T-cell (primary cell): ENCODE data around the gene UBE3D. TPM values are rescaled to one million over a fixed set of nuclear protein-coding genes. Genes with fewer than 3 reads are reported as not detected.

Experiments
- ATAC-seq, 4 experiments: fragments of 200-7000 bp in 3 of 4; fragments of 150-1000 bp in 1 of 4; cut with Tn5 transposase; replicated peaks in 1 of 4; 1 replicate in 3 of 4; 2 replicates in 1 of 4; pipeline ENCODE4 v1.10.0; 2021; ENCODE audit warnings: moderate library complexity in 3 of 4, mild to moderate bottlenecking in 2 of 4, moderate number of reproducible peaks in 1 of 4
- CTCF ChIA-PET, 2 donors: fragments of 300-600 bp; sonication (Branson Sonifier 250); formaldehyde crosslinking; loops; one replicate each; lab custom pipeline; 2022; ENCODE audit warnings: antibody characterized with exemption in 2 of 2; lab: Charles Lee
- POLR2A ChIA-PET, 2 donors: fragments of 300-600 bp; sonication (Branson Sonifier 250); formaldehyde crosslinking; loops; one replicate each; lab custom pipeline; 2022; ENCODE audit warnings: antibody characterized with exemption in 2 of 2; lab: Charles Lee
- DNase-seq, 35 experiments: peaks; one replicate each; pipeline versions ENCODE4 v3.0.0 to v3.0.0-alpha.2; 2013 to 2023
- H3K27ac ChIP-seq: one replicate; pipeline ENCODE4 v1.5.1; 2013; ENCODE audit warnings: low read length
- H3K27me3 ChIP-seq, 2 experiments: replicated peaks in 1 of 2; 1 replicate in 1 of 2; 2 replicates in 1 of 2; pipeline versions ENCODE4 v1.6.1 to v1.7.0; 2013; ENCODE audit warnings: low read length in 1 of 2, mixed read lengths in 1 of 2; ENCODE audit not compliant: control insufficient read depth in 2 of 2, insufficient read depth in 2 of 2; ENCODE audit errors: extremely low read depth in 1 of 2
- H3K36me3 ChIP-seq, 2 donors: 1 replicate in 1 of 2; 2 replicates in 1 of 2; pipeline versions ENCODE4 v1.6.1 to v1.7.0; 2013; ENCODE audit warnings: low read length in 1 of 2; ENCODE audit not compliant: control insufficient read depth in 2 of 2, insufficient read depth in 1 of 2; ENCODE audit errors: extremely low read depth in 1 of 2
- H3K4me1 ChIP-seq, 2 experiments: 1 replicate in 1 of 2; 2 replicates in 1 of 2; pipeline versions ENCODE4 v1.6.1 to v1.7.0; 2013; ENCODE audit warnings: low read length in 2 of 2, mixed read lengths in 1 of 2; ENCODE audit not compliant: insufficient read depth in 2 of 2, control insufficient read depth in 1 of 2; ENCODE audit errors: extremely low read depth in 1 of 2
- H3K4me3 ChIP-seq, 2 donors: 1 replicate in 1 of 2; 2 replicates in 1 of 2; pipeline versions ENCODE4 v1.5.1 to v1.7.0; 2013; ENCODE audit warnings: mild to moderate bottlenecking in 2 of 2, low read length in 1 of 2, moderate library complexity in 1 of 2; ENCODE audit not compliant: control insufficient read depth in 1 of 2; ENCODE audit errors: extremely low read depth in 1 of 2
- H3K9me3 ChIP-seq: 2 replicates; pipeline ENCODE4 v1.7.0; 2013
- H3K27ac Mint-ChIP-seq, 2 donors: one replicate each; pipeline ENCODE4 v1.8.0; 2020 to 2021; ENCODE audit warnings: mild to moderate bottlenecking in 2 of 2, mixed read lengths in 2 of 2
- H3K27me3 Mint-ChIP-seq, 2 donors: one replicate each; pipeline ENCODE4 v1.8.0; 2021 to 2022; ENCODE audit warnings: mixed read lengths in 2 of 2
- H3K36me3 Mint-ChIP-seq: one replicate; pipeline ENCODE4 v1.8.0; 2021; ENCODE audit warnings: mixed read lengths
- H3K4me1 Mint-ChIP-seq, 3 donors: one replicate each; pipeline ENCODE4 v1.8.0; 2020 to 2022; ENCODE audit warnings: mixed read lengths in 3 of 3, mild to moderate bottlenecking in 1 of 3
- H3K4me3 Mint-ChIP-seq, 3 donors: one replicate each; pipeline ENCODE4 v1.8.0; 2020 to 2022; ENCODE audit warnings: mild to moderate bottlenecking in 3 of 3, mixed read lengths in 3 of 3, moderate library complexity in 3 of 3
- H3K9me3 Mint-ChIP-seq, 3 donors: one replicate each; pipeline ENCODE4 v1.8.0; 2020 to 2022; ENCODE audit warnings: mixed read lengths in 3 of 3
- WGBS: methylation state at CpG from one replicate; pipeline ENCODE4 v1.1.5; 2013; ENCODE audit warnings: missing lambda C conversion rate; ENCODE audit not compliant: insufficient coverage; 5-methylcytosine and 5-hydroxymethylcytosine counted together
- total RNA-seq, 35 experiments: library from RNA in 6 of 35; stranded (reverse) in 6 of 35; fragments of 120-200 nt in 1 of 35; gene quantifications; one replicate each; pipeline versions ENCODE4 v1.2.1 to v1.2.4 and lab custom pipeline; 2013 to 2026

UBE3D gene
- total RNA-seq, 5 donors from 2014 or later (not counting 1 experiment from before 2014, with no cell fraction given): 6.2 to 9.3 (median 7.1) TPM

DNA sequence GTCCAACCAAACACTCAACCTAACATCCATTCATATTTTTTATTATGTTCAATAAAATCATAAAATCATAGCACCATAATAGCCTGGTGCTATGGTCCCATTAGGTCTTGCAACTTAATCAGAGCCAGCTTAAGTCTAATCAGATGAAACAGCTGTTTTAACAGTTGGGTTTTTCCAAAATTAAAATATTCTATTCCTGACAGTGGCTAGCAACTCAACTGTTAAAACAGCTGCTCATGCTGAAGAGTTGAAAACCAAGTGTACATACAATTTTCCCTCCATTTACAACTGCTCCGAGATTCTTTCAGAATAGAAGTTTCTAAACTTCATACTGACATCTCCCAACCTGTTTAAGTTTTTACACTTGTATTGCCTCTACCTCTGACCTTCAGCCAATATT lies 89.5 kb downstream of the UBE3D start:
- POLR2A ChIA-PET: no interaction called here

GRCh38 chr6:82971877-82972460 lies 93.7 kb downstream of the UBE3D start:
- 92% methylated on average over 2 of the region's 3 CpGs for WGBS
- Histone ChIP-seq H3K27ac (no peak overlapping the region), H3K9me3 (no peaks in the 10 kb centered on the region), H3K4me3 (no peak overlapping the region), H3K27me3 (no peaks in the 10 kb centered on the region), H3K4me1 (no peaks in the 10 kb centered on the region), H3K36me3 (no peaks in the 10 kb centered on the region)
- Mint-ChIP-seq H3K4me3 (no peak overlapping the region), H3K27ac (no peak overlapping the region), H3K36me3 (peaks cover 14% of the 10 kb centered on the region), H3K9me3 (no peaks in the 10 kb centered on the region), H3K4me1 (peaks cover 0 to 3% (median 0%) of the 10 kb centered on the region in 3 donors), H3K27me3 (no peaks in the 10 kb centered on the region)
- no peak for ATAC-seq
- ChIA-PET POLR2A (no interaction called here), CTCF (no interaction called here)
- DNase-seq: no peak

More for the DNA sequence above, 89.5 kb downstream of the UBE3D start:
- no peaks in the 10 kb centered on the region for H3K9me3 ChIP-seq
- H3K9me3 Mint-ChIP-seq: no peaks in the 10 kb centered on the region
- H3K27ac ChIP-seq: no peak overlapping the region
- no peaks in the 10 kb centered on the region for H3K4me1 ChIP-seq
- no peaks in the 10 kb centered on the region for H3K27me3 ChIP-seq
- H3K36me3 ChIP-seq: no peaks in the 10 kb centered on the region
- no peak overlapping the region for H3K4me3 ChIP-seq
- ATAC-seq (no peak), DNase-seq (no peak)
- H3K27ac Mint-ChIP-seq: no peak overlapping the region
- H3K36me3 Mint-ChIP-seq: peaks cover 10% of the 10 kb centered on the region
- H3K27me3 Mint-ChIP-seq: no peaks in the 10 kb centered on the region
- no peaks in the 10 kb centered on the region for H3K4me1 Mint-ChIP-seq
- 83% methylated on average over 1 of the region's 1 CpG for WGBS
- CTCF ChIA-PET: no interaction called here
- H3K4me3 Mint-ChIP-seq: no peak overlapping the region

DNA sequence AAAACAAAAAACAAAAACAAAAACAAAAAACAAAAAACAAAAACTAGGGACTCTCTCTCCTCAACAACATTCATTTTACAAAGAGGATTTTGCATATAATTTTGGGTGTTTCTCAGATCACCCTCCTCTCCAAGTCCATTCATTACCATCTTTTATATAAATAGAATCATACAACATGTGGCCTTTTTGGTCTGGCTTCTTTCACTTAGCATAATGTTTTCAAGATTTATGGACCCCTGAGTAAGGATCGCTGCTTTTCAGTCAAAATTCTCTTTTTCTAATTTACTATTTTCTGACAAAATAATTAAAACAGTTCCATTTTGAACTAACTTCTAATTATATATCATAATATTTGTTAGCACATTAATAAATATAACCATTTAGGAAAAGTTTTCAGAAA lies 94.8 kb downstream of the UBE3D start:
- CTCF ChIA-PET: no interaction called here
- WGBS: no CpG with 5 or more reads among the region's 1 CpG

GRCh38 chr6:82968708-82969107 lies 96.9 kb downstream of the UBE3D start:
- Histone ChIP-seq H3K27ac (no peak overlapping the region), H3K4me3 (no peak overlapping the region), H3K27me3 (no peaks in the 10 kb centered on the region), H3K4me1 (no peaks in the 10 kb centered on the region), H3K36me3 (no peaks in the 10 kb centered on the region), H3K9me3 (no peaks in the 10 kb centered on the region)
- POLR2A ChIA-PET: no interaction called here
- Mint-ChIP-seq H3K27ac (no peak overlapping the region), H3K27me3 (no peaks in the 10 kb centered on the region), H3K4me1 (peaks cover 0 to 5% (median 0%) of the 10 kb centered on the region in 3 donors), H3K9me3 (no peaks in the 10 kb centered on the region), H3K4me3 (no peak overlapping the region), H3K36me3 (peaks cover 12% of the 10 kb centered on the region)
- WGBS: no CpG with 5 or more reads among the region's 2 CpGs
- CTCF ChIA-PET: no interaction called here
- no peak for ATAC-seq
- DNase-seq: no peak

More for the DNA sequence above, 94.8 kb downstream of the UBE3D start:
- Mint-ChIP-seq H3K27me3 (no peaks in the 10 kb centered on the region), H3K27ac (no peak overlapping the region), H3K4me1 (peaks cover 0 to 5% (median 0%) of the 10 kb centered on the region in 3 donors), H3K4me3 (no peak overlapping the region), H3K9me3 (no peaks in the 10 kb centered on the region), H3K36me3 (peaks cover 14% of the 10 kb centered on the region)
- Histone ChIP-seq H3K36me3 (no peaks in the 10 kb centered on the region), H3K27me3 (no peaks in the 10 kb centered on the region), H3K4me1 (no peaks in the 10 kb centered on the region), H3K9me3 (no peaks in the 10 kb centered on the region), H3K27ac (no peak overlapping the region), H3K4me3 (no peak overlapping the region)
- no peak for ATAC-seq
- no peak for DNase-seq
- POLR2A ChIA-PET: no interaction called here

- Histone ChIP-seq H3K4me1 (no peaks in the 10 kb centered on the region), H3K9me3 (no peaks in the 10 kb centered on the region), H3K36me3 (no peaks in the 10 kb centered on the region), H3K4me3 (no peak overlapping the region), H3K27ac (no peak overlapping the region), H3K27me3 (no peaks in the 10 kb centered on the region)
- Mint-ChIP-seq H3K27ac (no peak overlapping the region), H3K27me3 (no peaks in the 10 kb centered on the region), H3K4me1 (peaks cover 0 to 5% (median 0%) of the 10 kb centered on the region in 3 donors), H3K4me3 (no peak overlapping the region), H3K36me3 (peaks cover 27% of the 10 kb centered on the region), H3K9me3 (no peaks in the 10 kb centered on the region)
- DNase-seq: no peak
- POLR2A ChIA-PET: no interaction called here
- WGBS: no CpG with 5 or more reads among the region's 2 CpGs
- CTCF ChIA-PET: no interaction called here
- ATAC-seq: no peak
These were observed 102.3 kb downstream of the UBE3D start for GRCh38 chr6:82963191-82963925.

GRCh38 chr6:82959385-82959941 lies 106.2 kb downstream of the UBE3D start:
- Histone ChIP-seq H3K9me3 (no peaks in the 10 kb centered on the region), H3K27me3 (no peaks in the 10 kb centered on the region), H3K36me3 (no peaks in the 10 kb centered on the region), H3K4me3 (no peak overlapping the region), H3K27ac (no peak overlapping the region), H3K4me1 (no peaks in the 10 kb centered on the region)
- ChIA-PET CTCF (interaction anchor here in 1 of 2 donors (0.6 kb wide), 1 partner anchor 36 kb away, joined by 8 read pairs; no protein-coding TSS in a partner anchor), POLR2A (no interaction called here)
- WGBS: 100% methylated on average over 4 of the region's 4 CpGs
- Mint-ChIP-seq H3K27me3 (no peaks in the 10 kb centered on the region), H3K27ac (no peak overlapping the region), H3K9me3 (no peaks in the 10 kb centered on the region), H3K4me3 (no peak overlapping the region), H3K36me3 (peaks cover 43% of the 10 kb centered on the region), H3K4me1 (no peaks in the 10 kb centered on the region)
- DNase-seq: no peak
- no peak for ATAC-seq
